Motor neuron (in vitro differentiated cells): ENCODE measurements around the gene FAR2. TPM values are rescaled to one million over a fixed set of nuclear protein-coding genes. Genes with fewer than 3 reads are reported as not detected.
"Not testable (repeated sequence)": the region's sequence is repeated elsewhere in the genome, so short reads cannot be mapped to it uniquely, and the experiment has no call there.

Experiments
- ATAC-seq, 8 experiments: fragments of 200-7000 bp; cut with Tn5 transposase; replicated peaks in 6 of 8; 2 replicates each; pipeline ENCODE4 v1.8.0; 2021; ENCODE audit warnings: mild to moderate bottlenecking in 8 of 8, moderate library complexity in 8 of 8
- H3K27ac ChIP-seq, 2 donors: fragments of 250-450 bp; sonication (Bioruptor Pico); 2 replicates each; pipeline ENCODE4 v1.9.0; 2021; ENCODE audit warnings: antibody characterized with exemption in 2 of 2, mild to moderate bottlenecking in 2 of 2, moderate library complexity in 1 of 2
- H3K4me1 ChIP-seq, 2 donors: fragments of 250-450 bp; sonication (Bioruptor Pico); replicated peaks in 1 of 2; 2 replicates each; pipeline ENCODE4 v1.6.1; 2021; ENCODE audit warnings: antibody characterized with exemption in 2 of 2, mild to moderate bottlenecking in 2 of 2, moderate library complexity in 1 of 2
- H3K4me3 ChIP-seq, 5 donors: fragments of 250-450 bp; sonication (Bioruptor Pico); 2 replicates each; pipeline ENCODE4 v1.9.0; 2021; ENCODE audit warnings: antibody characterized with exemption in 5 of 5, mild to moderate bottlenecking in 5 of 5, moderate library complexity in 4 of 5
- WGBS, 10 experiments: fragments of 450-650 bp; shearing (Covaris generic); methylation state at CpG; one replicate each; pipeline ENCODE4 v1.0.0; 2022; 5-methylcytosine and 5-hydroxymethylcytosine counted together
- in situ Hi-C, 9 experiments: fragments of 400-800 bp; cut with MboI; loops; one replicate each; pipeline ENCODE4 v1.15.0; 2021; ENCODE audit warnings: low sequenced_read_pairs in 9 of 9, low pct_unique_long_range_greater_than_20kb in 2 of 9; ENCODE audit not compliant: unreplicated experiment in 9 of 9
- total RNA-seq, 8 experiments: library from RNA; unstranded; fragments of 300-600 nt; gene quantifications; 2 replicates each; pipeline versions ENCODE4 v1.2.3 to v1.2.4, GENCODE V29; 2022

The FAR2 gene
- 100 to 1,000 TPM in 1 of 8 experiments, 10 to 100 TPM in 2, 1 to 10 TPM in 5; 3.6 to 186 (median 5.7) TPM for total RNA-seq

- in situ Hi-C loops: no loop called here
- 0 to 8% (median 7%) methylated on average over 2 to 14 of the region's 66 CpGs; no CpG with 5 or more reads in 7 of the 10 experiments for WGBS, 10 experiments
- peak within 1 kb of the TSS; percentile 37 to 59 (median 43) for H3K4me3 ChIP-seq
- H3K27ac ChIP-seq: no peak within 1 kb of the TSS
- H3K4me1 ChIP-seq: peaks cover 0 to 9% of the 10 kb centered on the region in 2 donors
- ATAC-seq: peak; percentile 72 to 83 (median 78)
Measured at GRCh38 chr12:29148911-29149690, at the start of gene FAR2. Gene FAR2, plus strand, starts transcription at chr12:29149278. Its CDS starts 121,172 bp downstream, at chr12:29270450.

- ATAC-seq: no peak
- Histone ChIP-seq H3K27ac (no peak overlapping the region), H3K4me3 (no peak overlapping the region), H3K4me1 (no peaks in the 10 kb centered on the region)
- 40 to 100% (median 61%) methylated on average over 1 to 2 of the region's 2 CpGs; no CpG with 5 or more reads in 1 of the 10 experiments for WGBS, 10 experiments
- in situ Hi-C loops: no loop called here
Measured at GRCh38 chr12:29102741-29103140, 46.3 kb upstream of the FAR2 start.

GRCh38 chr12:29103539-29103974 is 45.5 kb upstream of the FAR2 start:
- in situ Hi-C loops: no loop called here
- no peak overlapping the region for H3K27ac ChIP-seq
- 60 to 100% (median 84%) methylated on average over 1 to 5 of the region's 5 CpGs; no CpG with 5 or more reads in 2 of the 10 experiments for WGBS, 10 experiments
- no peaks in the 10 kb centered on the region for H3K4me1 ChIP-seq
- no peak for ATAC-seq
- H3K4me3 ChIP-seq: no peak overlapping the region

GRCh38 chr12:29104516-29104915 is 44.6 kb upstream of the FAR2 start:
- Histone ChIP-seq H3K27ac (no peak overlapping the region), H3K4me1 (no peaks in the 10 kb centered on the region), H3K4me3 (no peak overlapping the region)
- ATAC-seq: no peak
- 11 to 90% (median 71%) methylated on average over 1 to 2 of the region's 2 CpGs; no CpG with 5 or more reads in 1 of the 10 experiments for WGBS, 10 experiments
- in situ Hi-C loops: no loop called here

- no peak for ATAC-seq
- no peak overlapping the region for H3K27ac ChIP-seq
- 29 to 96% (median 70%) methylated on average over 2 to 5 of the region's 5 CpGs for WGBS, 10 experiments
- no peaks in the 10 kb centered on the region for H3K4me1 ChIP-seq
- in situ Hi-C loops: no loop called here
- no peak overlapping the region for H3K4me3 ChIP-seq
Measured at GRCh38 chr12:29110506-29111442, 38.3 kb upstream of the FAR2 start.

GRCh38 chr12:29113101-29113500 is 36.0 kb upstream of the FAR2 start:
- H3K4me3 ChIP-seq: no peak overlapping the region
- WGBS, 10 experiments: 20 to 100% (median 62%) methylated on average over 1 to 2 of the region's 2 CpGs; no CpG with 5 or more reads in 4 of the 10 experiments
- ATAC-seq: peak in 2 of 8 experiments; percentile 91 to 96
- no peak overlapping the region for H3K27ac ChIP-seq
- H3K4me1 ChIP-seq: no peaks in the 10 kb centered on the region
- in situ Hi-C loops: no loop called here

- in situ Hi-C loops: no loop called here
- Histone ChIP-seq H3K4me1 (no peaks in the 10 kb centered on the region), H3K27ac (no peak overlapping the region), H3K4me3 (no peak overlapping the region)
- ATAC-seq: no peak
- 11 to 71% (median 52%) methylated on average over 1 to 3 of the region's 3 CpGs for WGBS, 10 experiments
Measured at GRCh38 chr12:29116414-29116813, 32.7 kb upstream of the FAR2 start.

GRCh38 chr12:29131539-29131938 is 17.5 kb upstream of the FAR2 start:
- Histone ChIP-seq H3K4me1 (no peaks in the 10 kb centered on the region), H3K27ac (no peak overlapping the region), H3K4me3 (no peak overlapping the region)
- WGBS, 10 experiments: 58 to 100% (median 75%) methylated on average over 1 of the region's 1 CpG; no CpG with 5 or more reads in 2 of the 10 experiments
- in situ Hi-C loops: no loop called here
- no peak for ATAC-seq

- WGBS, 10 experiments: 67 to 100% (median 90%) methylated on average over 1 to 4 of the region's 6 CpGs
- no peak overlapping the region for H3K4me3 ChIP-seq
- ATAC-seq: no peak
- in situ Hi-C loops: no loop called here
- H3K4me1 ChIP-seq: no peaks in the 10 kb centered on the region
- no peak overlapping the region for H3K27ac ChIP-seq
Measured at GRCh38 chr12:29132316-29132715, 16.8 kb upstream of the FAR2 start.

GRCh38 chr12:29133181-29133580 is 15.9 kb upstream of the FAR2 start:
- no peak for ATAC-seq
- H3K4me1 ChIP-seq: no peaks in the 10 kb centered on the region
- 33 to 100% (median 94%) methylated on average over 1 to 2 of the region's 2 CpGs; no CpG with 5 or more reads in 2 of the 10 experiments for WGBS, 10 experiments
- in situ Hi-C loops: no loop called here
- no peak overlapping the region for H3K4me3 ChIP-seq
- H3K27ac ChIP-seq: no peak overlapping the region

- H3K27ac ChIP-seq: no peak overlapping the region
Measured at GRCh38 chr12:29133680-29134079, 15.4 kb upstream of the FAR2 start.

GRCh38 chr12:29138256-29138655 is 10.8 kb upstream of the FAR2 start:
- H3K27ac ChIP-seq, H3K4me3 ChIP-seq, ATAC-seq, in situ Hi-C loops, H3K4me1 ChIP-seq: not testable (repeated sequence)
- WGBS, 10 experiments: 89% methylated on average over 3 of the region's 3 CpGs; no CpG with 5 or more reads in 9 of the 10 experiments

More at GRCh38 chr12:29133680-29134079, 15.4 kb upstream of the FAR2 start:
- in situ Hi-C loops: no loop called here
- Histone ChIP-seq H3K4me1 (no peaks in the 10 kb centered on the region), H3K4me3 (no peak overlapping the region)
- 0 to 91% (median 67%) methylated on average over 1 to 3 of the region's 4 CpGs; no CpG with 5 or more reads in 3 of the 10 experiments for WGBS, 10 experiments
- ATAC-seq: no peak

- 54 to 100% (median 79%) methylated on average over 1 to 4 of the region's 4 CpGs; no CpG with 5 or more reads in 4 of the 10 experiments for WGBS, 10 experiments
- in situ Hi-C loops, ATAC-seq, H3K4me3 ChIP-seq, H3K4me1 ChIP-seq, H3K27ac ChIP-seq: not testable (repeated sequence)
Measured at GRCh38 chr12:29138855-29139254, 10.2 kb upstream of the FAR2 start.
